Activated T-helper 1 cell treated with anti-CD3 and anti-CD28 coated beads, Interleukin-12 subunit alpha, Interleukin-12 subunit beta, Interleukin-2, Interleukin-4 antibody, amounts not matched to agents 30 ng/mL and 10 ng/mL and 1 ng/mL, durations not matched to agents 14 hours and 24 hours and 36 hours (primary cell): ENCODE data around the gene KIAA1328. TPM values are rescaled to one million over a fixed set of nuclear protein-coding genes. Genes with fewer than 3 reads are reported as not detected.
A peak's percentile ranks its signal among the peaks of the same experiment; 100 is the strongest.

Source experiments
- DNase-seq: peaks from one replicate; pipeline ENCODE4 v3.0.0; 2021; ENCODE audit warnings: low spot score
- H3K27ac Mint-ChIP-seq: one replicate; pipeline ENCODE4 v1.8.0; 2021; ENCODE audit warnings: mild to moderate bottlenecking, mixed read lengths
- H3K27me3 Mint-ChIP-seq: one replicate; pipeline ENCODE4 v1.8.0; 2022; ENCODE audit warnings: mild to moderate bottlenecking, moderate library complexity, mixed read lengths; ENCODE audit not compliant: insufficient read depth
- H3K36me3 Mint-ChIP-seq: one replicate; pipeline ENCODE4 v1.8.0; 2021; ENCODE audit warnings: low read depth, mixed read lengths
- H3K4me1 Mint-ChIP-seq: one replicate; pipeline ENCODE4 v1.8.0; 2021; ENCODE audit warnings: low read depth, mixed read lengths
- H3K4me3 Mint-ChIP-seq: one replicate; pipeline ENCODE4 v1.8.0; 2021; ENCODE audit warnings: mild to moderate bottlenecking, moderate library complexity, mixed read lengths
- H3K9me3 Mint-ChIP-seq: one replicate; pipeline ENCODE4 v1.8.0; 2021; ENCODE audit warnings: mixed read lengths
- intact Hi-C: fragments of 100-400 bp; cut with micrococcal nuclease; formaldehyde crosslinking; loops from one replicate; pipeline ENCODE4 v1.15.1; 2024
- total RNA-seq: library from RNA; stranded (reverse); gene quantifications from 2 replicates; pipeline ENCODE4 v1.2.3, GENCODE V29; 2022

Gene KIAA1328
- total RNA-seq, 1 donor from 2014 or later = 6.7 TPM

- intact Hi-C loops = no loop called here
- no peak overlapping the region for H3K27ac Mint-ChIP-seq
- H3K27me3 Mint-ChIP-seq = no peaks in the 10 kb centered on the region
- no peaks in the 10 kb centered on the region for H3K9me3 Mint-ChIP-seq
- H3K4me3 Mint-ChIP-seq = no peak overlapping the region
- H3K36me3 Mint-ChIP-seq = no peaks in the 10 kb centered on the region
- no peaks in the 10 kb centered on the region for H3K4me1 Mint-ChIP-seq
- no peak for DNase-seq
These were observed 119.0 kb downstream of the KIAA1328 start for GRCh38 chr18:36947820-36948348.

GRCh38 chr18:36950282-36950681, 121.4 kb downstream of the KIAA1328 start:
- Mint-ChIP-seq H3K9me3 (no peaks in the 10 kb centered on the region), H3K27ac (no peak overlapping the region), H3K4me3 (no peak overlapping the region), H3K27me3 (no peaks in the 10 kb centered on the region), H3K4me1 (no peaks in the 10 kb centered on the region), H3K36me3 (no peaks in the 10 kb centered on the region)
- DNase-seq = no peak
- intact Hi-C loops = no loop called here

DNA sequence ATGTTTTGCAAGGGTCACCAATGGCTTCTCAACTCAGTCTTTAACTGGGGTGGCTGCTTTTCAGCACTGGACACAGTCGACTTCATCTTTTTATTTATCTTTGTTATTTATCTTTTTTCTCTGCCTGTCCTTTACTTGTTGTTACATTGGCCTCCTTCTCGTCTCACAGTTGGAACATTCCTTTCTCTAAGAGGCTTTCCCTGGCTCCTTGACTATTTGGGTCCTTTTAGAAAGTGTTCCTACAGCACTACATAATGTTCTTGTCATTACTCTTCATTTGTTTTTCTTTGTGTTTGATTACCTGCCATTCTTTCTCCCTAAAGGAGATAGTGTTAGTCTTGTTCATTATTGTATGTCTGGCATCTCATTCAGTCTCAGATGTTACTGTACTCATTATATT, 122.0 kb downstream of the KIAA1328 start:
- intact Hi-C loops = no loop called here
- no peaks in the 10 kb centered on the region for H3K9me3 Mint-ChIP-seq
- H3K27ac Mint-ChIP-seq = no peak overlapping the region
- H3K4me1 Mint-ChIP-seq = no peaks in the 10 kb centered on the region
- DNase-seq = no peak
- no peaks in the 10 kb centered on the region for H3K27me3 Mint-ChIP-seq
- H3K36me3 Mint-ChIP-seq = no peaks in the 10 kb centered on the region
- H3K4me3 Mint-ChIP-seq = no peak overlapping the region

GRCh38 chr18:36953047-36953446, 124.1 kb downstream of the KIAA1328 start:
- no peaks in the 10 kb centered on the region for H3K27me3 Mint-ChIP-seq
- H3K27ac Mint-ChIP-seq = no peak overlapping the region
- intact Hi-C loops = no loop called here
- DNase-seq = no peak
- no peak overlapping the region for H3K4me3 Mint-ChIP-seq
- no peaks in the 10 kb centered on the region for H3K36me3 Mint-ChIP-seq
- H3K4me1 Mint-ChIP-seq = no peaks in the 10 kb centered on the region
- H3K9me3 Mint-ChIP-seq = no peaks in the 10 kb centered on the region

DNA sequence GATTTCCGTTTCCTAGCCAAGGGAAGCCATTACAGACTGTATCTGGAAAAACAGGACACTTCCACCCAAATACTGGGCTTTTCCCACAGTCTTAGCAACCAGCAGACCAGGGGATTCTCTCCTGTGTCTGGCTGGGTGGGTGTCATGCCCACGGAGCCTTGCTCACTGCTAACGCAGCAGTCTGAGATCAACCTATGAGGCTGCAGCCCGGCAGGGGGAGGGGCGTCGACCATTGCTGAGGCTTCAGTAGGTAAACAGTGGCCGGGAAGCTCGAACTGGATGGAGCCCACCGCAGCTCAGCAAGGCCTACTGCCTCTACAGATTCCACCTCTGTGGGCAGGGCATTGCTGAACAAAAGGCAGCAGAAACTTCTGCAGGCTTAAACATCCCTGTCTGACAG, 131.1 kb downstream of the KIAA1328 start:
- H3K9me3 Mint-ChIP-seq = peaks cover 21% of the 10 kb centered on the region
- no peak overlapping the region for H3K27ac Mint-ChIP-seq
- no peaks in the 10 kb centered on the region for H3K27me3 Mint-ChIP-seq
- peaks cover 3% of the 10 kb centered on the region for H3K36me3 Mint-ChIP-seq
- intact Hi-C loops = no loop called here
- no peak for DNase-seq
- no peak overlapping the region for H3K4me3 Mint-ChIP-seq
- no peaks in the 10 kb centered on the region for H3K4me1 Mint-ChIP-seq

GRCh38 chr18:36963464-36963863, 134.5 kb downstream of the KIAA1328 start:
- intact Hi-C loops = no loop called here
- Mint-ChIP-seq H3K27ac (no peak overlapping the region), H3K4me3 (no peak overlapping the region), H3K36me3 (peaks cover 3% of the 10 kb centered on the region), H3K27me3 (no peaks in the 10 kb centered on the region), H3K4me1 (no peaks in the 10 kb centered on the region), H3K9me3 (peaks cover 30% of the 10 kb centered on the region)
- DNase-seq = no peak

DNA sequence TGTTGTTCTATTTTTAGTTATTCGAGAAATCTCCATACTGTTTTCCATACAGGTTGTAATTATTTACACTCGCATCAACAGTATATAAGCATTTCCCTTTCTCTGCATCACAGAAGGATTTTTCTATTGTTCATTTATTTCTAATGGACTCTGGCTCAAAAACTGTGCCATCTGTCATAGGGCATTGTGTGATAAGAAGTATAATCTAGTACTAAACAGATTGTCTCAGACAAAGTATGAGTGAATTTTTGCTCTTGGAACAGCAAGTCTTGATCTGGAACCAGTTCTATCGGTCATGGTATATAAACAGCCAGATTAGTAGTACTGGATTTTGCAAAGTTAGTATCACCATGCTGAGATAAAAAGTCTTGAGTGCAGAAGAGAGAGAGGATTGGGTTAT, 145.8 kb downstream of the KIAA1328 start:
- Mint-ChIP-seq H3K36me3 (peaks cover 1% of the 10 kb centered on the region), H3K27ac (no peak overlapping the region), H3K4me3 (no peak overlapping the region), H3K4me1 (no peaks in the 10 kb centered on the region), H3K9me3 (peaks cover 18% of the 10 kb centered on the region), H3K27me3 (no peaks in the 10 kb centered on the region)
- DNase-seq = no peak
- intact Hi-C loops = no loop called here

GRCh38 chr18:36977121-36977520, 148.2 kb downstream of the KIAA1328 start:
- DNase-seq = no peak
- Mint-ChIP-seq H3K27ac (no peak overlapping the region), H3K4me1 (no peaks in the 10 kb centered on the region), H3K4me3 (no peak overlapping the region), H3K9me3 (peaks cover 4% of the 10 kb centered on the region), H3K27me3 (no peaks in the 10 kb centered on the region), H3K36me3 (no peaks in the 10 kb centered on the region)
- intact Hi-C loops = no loop called here

- H3K9me3 Mint-ChIP-seq = peaks cover 21% of the 10 kb centered on the region
- peaks cover 9% of the 10 kb centered on the region for H3K4me1 Mint-ChIP-seq
- H3K4me3 Mint-ChIP-seq = no peak overlapping the region
- H3K36me3 Mint-ChIP-seq = peaks cover 2% of the 10 kb centered on the region
- DNase-seq = no peak
- H3K27ac Mint-ChIP-seq = peak overlapping the region; percentile 22
- H3K27me3 Mint-ChIP-seq = no peaks in the 10 kb centered on the region
- intact Hi-C loops = loop anchor here (2.0 kb wide), 1 partner anchor 14 kb away; no protein-coding TSS in a partner anchor
These were observed 164.1 kb downstream of the KIAA1328 start for GRCh38 chr18:36993068-36993467.

- DNase-seq = no peak
- H3K36me3 Mint-ChIP-seq = no peaks in the 10 kb centered on the region
- H3K27me3 Mint-ChIP-seq = no peaks in the 10 kb centered on the region
- H3K4me1 Mint-ChIP-seq = peaks cover 10% of the 10 kb centered on the region
- peaks cover 8% of the 10 kb centered on the region for H3K9me3 Mint-ChIP-seq
- H3K4me3 Mint-ChIP-seq = no peak overlapping the region
- intact Hi-C loops = loop anchor here (2.0 kb wide), 2 partner anchors 14 to 178 kb away; partner anchors contain the start of genes KIAA1328 and TPGS2
- H3K27ac Mint-ChIP-seq = no peak overlapping the region
These were observed 177.8 kb downstream of the KIAA1328 start for GRCh38 chr18:37006742-37007141.

DNA sequence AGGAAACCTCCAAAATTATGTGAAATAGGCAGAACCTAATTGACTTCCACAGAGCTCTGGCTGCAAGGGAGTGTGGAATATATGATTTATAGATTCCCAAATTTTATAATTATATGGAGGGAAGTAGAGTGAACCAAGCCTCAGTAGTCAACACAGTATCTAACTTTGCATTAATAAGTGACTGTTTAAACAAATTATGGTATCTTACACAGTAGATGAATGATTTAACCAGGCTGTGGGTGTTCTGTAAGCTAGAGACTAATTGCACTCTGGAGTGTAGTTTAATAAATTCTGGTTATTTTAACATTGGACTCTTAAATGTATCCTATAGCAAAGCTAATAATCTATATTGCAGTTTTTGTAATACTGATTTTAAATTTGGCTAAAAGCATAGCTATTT, 183.5 kb downstream of the KIAA1328 start:
- H3K27me3 Mint-ChIP-seq = no peaks in the 10 kb centered on the region
- no peak for DNase-seq
- no peak overlapping the region for H3K4me3 Mint-ChIP-seq
- H3K36me3 Mint-ChIP-seq = no peaks in the 10 kb centered on the region
- no peaks in the 10 kb centered on the region for H3K4me1 Mint-ChIP-seq
- H3K27ac Mint-ChIP-seq = no peak overlapping the region
- intact Hi-C loops = no loop called here
- peaks cover 31% of the 10 kb centered on the region for H3K9me3 Mint-ChIP-seq

GRCh38 chr18:37019157-37019827, 190.4 kb downstream of the KIAA1328 start:
- Mint-ChIP-seq H3K27ac (no peak overlapping the region), H3K9me3 (peaks cover 54% of the 10 kb centered on the region), H3K4me1 (no peaks in the 10 kb centered on the region), H3K27me3 (no peaks in the 10 kb centered on the region), H3K36me3 (no peaks in the 10 kb centered on the region), H3K4me3 (no peak overlapping the region)
- intact Hi-C loops = no loop called here
- DNase-seq = no peak

- no peaks in the 10 kb centered on the region for H3K27me3 Mint-ChIP-seq
- no peaks in the 10 kb centered on the region for H3K4me1 Mint-ChIP-seq
- H3K4me3 Mint-ChIP-seq = no peak overlapping the region
- no peak overlapping the region for H3K27ac Mint-ChIP-seq
- no peaks in the 10 kb centered on the region for H3K36me3 Mint-ChIP-seq
- DNase-seq = no peak
- intact Hi-C loops = no loop called here
- peaks cover 23% of the 10 kb centered on the region for H3K9me3 Mint-ChIP-seq
These were observed 204.5 kb downstream of the KIAA1328 start for GRCh38 chr18:37033419-37033818.

- no peaks in the 10 kb centered on the region for H3K4me1 Mint-ChIP-seq
- peaks cover 30% of the 10 kb centered on the region for H3K9me3 Mint-ChIP-seq
- no peak overlapping the region for H3K4me3 Mint-ChIP-seq
- no peak overlapping the region for H3K27ac Mint-ChIP-seq
- no peak for DNase-seq
- no peaks in the 10 kb centered on the region for H3K36me3 Mint-ChIP-seq
- intact Hi-C loops = no loop called here
- H3K27me3 Mint-ChIP-seq = no peaks in the 10 kb centered on the region
These were observed 213.5 kb downstream of the KIAA1328 start for GRCh38 chr18:37042381-37042780.
